H4 (cell line): Measurements from ENCODE around the gene MKRN2. TPM values are rescaled to one million over a fixed set of nuclear protein-coding genes. Genes with fewer than 3 reads are reported as not detected.
"Not testable (repeated sequence)": the region's sequence is repeated elsewhere in the genome, so short reads cannot be mapped to it uniquely, and the experiment has no call there.

Source experiments
- DNase-seq: peaks from one replicate; pipeline ENCODE4 v3.0.0-alpha.2; 2015; ENCODE audit warnings: low spot score
- total RNA-seq: library from RNA; depleted of rRNA; stranded (reverse); fragments of >200 nt; shearing (Covaris generic); gene quantifications from 2 replicates; pipeline ENCODE4 v1.2.3, GENCODE V29; 2014; rRNA removed

The MKRN2 gene
- total RNA-seq, 1 experiment from 2014 or later: 29.9 TPM

DNA sequence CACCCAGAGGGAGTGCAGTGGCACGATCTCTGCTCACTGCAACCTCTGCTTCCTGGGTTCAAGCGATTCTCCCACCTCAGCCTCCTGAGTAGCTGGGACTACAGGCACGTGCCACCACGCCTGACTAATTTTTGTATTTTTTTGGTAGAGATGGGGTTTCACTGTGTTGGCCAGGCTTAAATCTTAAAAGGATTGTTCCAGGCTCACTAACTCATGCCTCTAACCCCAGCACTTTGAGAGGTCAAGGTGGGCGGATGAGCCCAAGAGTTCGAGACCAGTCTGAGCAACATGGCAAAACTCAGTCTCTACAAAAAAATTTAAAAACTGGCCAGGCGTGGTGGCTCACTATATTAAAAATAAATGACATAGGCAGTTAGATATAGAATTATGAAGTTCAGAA lies 74.0 kb downstream of the MKRN2 start:
- DNase-seq: not testable (repeated sequence)

GRCh38 chr3:12632523-12632922 lies 75.6 kb downstream of the MKRN2 start:
- DNase-seq: no peak

DNA sequence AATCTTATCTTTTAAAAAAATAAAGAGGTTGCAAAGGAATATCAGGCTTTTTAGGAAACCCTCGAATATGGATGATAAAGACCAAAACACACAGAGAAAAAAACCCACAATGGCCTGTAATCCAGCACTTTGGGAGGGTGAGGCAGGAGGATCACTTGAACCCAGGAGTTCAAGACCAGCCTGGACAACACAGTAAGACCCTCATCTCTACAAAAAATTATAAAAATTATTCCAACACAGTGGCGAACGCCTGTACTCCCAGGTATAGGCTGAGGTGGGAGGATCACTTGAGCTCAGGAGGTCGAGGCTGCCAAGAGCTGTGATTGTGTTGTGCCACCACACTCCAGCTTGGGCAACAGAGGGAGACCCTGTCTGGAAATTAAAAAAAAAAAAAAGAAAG lies 76.2 kb downstream of the MKRN2 start:
- DNase-seq: no peak

Other genes with a start within 250 kb of the MKRN2 start
- gene TSEN2, start 72.6 kb upstream of the MKRN2 start, total RNA-seq: 11.9 and 13.7 TPM in 2 replicates
- not detected in 2 replicates for gene MKRN2OS, start 11.6 kb upstream of the MKRN2 start, total RNA-seq
- gene RAF1, start 107.0 kb downstream of the MKRN2 start, total RNA-seq: 81.5 and 89.2 TPM in 2 replicates
- gene TMEM40, start 202.2 kb downstream of the MKRN2 start, total RNA-seq: 0.10 TPM in 1 of 2 replicates, not detected in the other
- 0.31 and 0.72 TPM in 2 replicates for gene CAND2, start 239.6 kb downstream of the MKRN2 start, total RNA-seq